GM12865 (cell line): ENCODE results near the gene SLC27A2.

Experiments used
- DNase-seq: peaks from one replicate; pipeline ENCODE4 v3.0.0; 2010; ENCODE audit warnings: low read depth
- H3K4me3 ChIP-seq: 2 replicates; pipeline ENCODE4 v1.5.1; 2011; ENCODE audit warnings: mild to moderate bottlenecking, low read depth, low read length, control low read depth
- TF ChIP-seq, protein P1 (sequence below): IDR thresholded peaks from 2 replicates; pipeline ENCODE4 v1.5.1; 2011; ENCODE audit warnings: low read length, control low read depth, low read depth, inconsistent platforms; ENCODE audit not compliant: insufficient read depth; ENCODE audit errors: missing control alignments

SLC27A2 gene

GRCh38 chr15:50278496-50278895 lies 96.5 kb downstream of the SLC27A2 start:
- TF ChIP-seq, protein P1, sequence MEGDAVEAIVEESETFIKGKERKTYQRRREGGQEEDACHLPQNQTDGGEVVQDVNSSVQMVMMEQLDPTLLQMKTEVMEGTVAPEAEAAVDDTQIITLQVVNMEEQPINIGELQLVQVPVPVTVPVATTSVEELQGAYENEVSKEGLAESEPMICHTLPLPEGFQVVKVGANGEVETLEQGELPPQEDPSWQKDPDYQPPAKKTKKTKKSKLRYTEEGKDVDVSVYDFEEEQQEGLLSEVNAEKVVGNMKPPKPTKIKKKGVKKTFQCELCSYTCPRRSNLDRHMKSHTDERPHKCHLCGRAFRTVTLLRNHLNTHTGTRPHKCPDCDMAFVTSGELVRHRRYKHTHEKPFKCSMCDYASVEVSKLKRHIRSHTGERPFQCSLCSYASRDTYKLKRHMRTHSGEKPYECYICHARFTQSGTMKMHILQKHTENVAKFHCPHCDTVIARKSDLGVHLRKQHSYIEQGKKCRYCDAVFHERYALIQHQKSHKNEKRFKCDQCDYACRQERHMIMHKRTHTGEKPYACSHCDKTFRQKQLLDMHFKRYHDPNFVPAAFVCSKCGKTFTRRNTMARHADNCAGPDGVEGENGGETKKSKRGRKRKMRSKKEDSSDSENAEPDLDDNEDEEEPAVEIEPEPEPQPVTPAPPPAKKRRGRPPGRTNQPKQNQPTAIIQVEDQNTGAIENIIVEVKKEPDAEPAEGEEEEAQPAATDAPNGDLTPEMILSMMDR: no peak
- no peak overlapping the region for H3K4me3 ChIP-seq
- DNase-seq: no peak

- TF ChIP-seq, protein P1: no peak
- no peak for DNase-seq
These were observed 98.3 kb downstream of the SLC27A2 start for GRCh38 chr15:50280271-50280670.

DNA sequence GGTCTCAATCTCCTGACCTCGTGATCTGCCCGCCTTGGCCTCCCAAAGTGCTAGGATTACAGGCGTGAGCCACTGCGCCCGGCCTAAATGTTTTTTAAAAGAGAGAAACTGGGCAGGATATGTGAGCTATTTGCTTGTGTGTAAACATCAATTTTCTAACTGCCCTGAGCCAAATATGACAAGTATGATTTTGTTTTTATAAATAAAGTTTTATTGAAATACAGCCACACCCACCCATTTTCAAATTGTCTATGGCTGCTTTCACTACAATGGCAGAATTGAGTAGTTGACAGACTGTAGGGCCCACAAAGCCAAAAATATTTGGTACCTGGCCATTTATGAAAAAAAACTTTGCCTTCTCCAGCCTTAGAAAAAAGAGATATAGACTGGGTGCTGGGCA lies 99.4 kb downstream of the SLC27A2 start:
- no peak for DNase-seq
- TF ChIP-seq, protein P1: no peak
- H3K4me3 ChIP-seq: no peak overlapping the region

More at GRCh38 chr15:50280271-50280670, 98.3 kb downstream of the SLC27A2 start:
- H3K4me3 ChIP-seq: no peak overlapping the region
